A673 (cell line): ENCODE data around the gene TGFA.

Source experiments
- EZH2 ChIP-seq: fragments of 200-600 bp; sonication (generic); IDR thresholded peaks from 2 replicates; pipeline ENCODE4 v1.6.1; 2017; ENCODE audit warnings: borderline replicate concordance, low read depth, mild to moderate bottlenecking, mixed read lengths, antibody characterized with exemption, low read length; ENCODE audit not compliant: poor library complexity, severe bottlenecking
- TF ChIP-seq, protein P1 (sequence below): fragments of 300-800, 200-600 bp; sonication (generic); conservative IDR thresholded peaks from 2 replicates; pipeline ENCODE4 v1.5.1; 2017; ENCODE audit warnings: low read depth, mild to moderate bottlenecking, antibody characterized with exemption, low read length, moderate library complexity, mixed read lengths

DNA sequence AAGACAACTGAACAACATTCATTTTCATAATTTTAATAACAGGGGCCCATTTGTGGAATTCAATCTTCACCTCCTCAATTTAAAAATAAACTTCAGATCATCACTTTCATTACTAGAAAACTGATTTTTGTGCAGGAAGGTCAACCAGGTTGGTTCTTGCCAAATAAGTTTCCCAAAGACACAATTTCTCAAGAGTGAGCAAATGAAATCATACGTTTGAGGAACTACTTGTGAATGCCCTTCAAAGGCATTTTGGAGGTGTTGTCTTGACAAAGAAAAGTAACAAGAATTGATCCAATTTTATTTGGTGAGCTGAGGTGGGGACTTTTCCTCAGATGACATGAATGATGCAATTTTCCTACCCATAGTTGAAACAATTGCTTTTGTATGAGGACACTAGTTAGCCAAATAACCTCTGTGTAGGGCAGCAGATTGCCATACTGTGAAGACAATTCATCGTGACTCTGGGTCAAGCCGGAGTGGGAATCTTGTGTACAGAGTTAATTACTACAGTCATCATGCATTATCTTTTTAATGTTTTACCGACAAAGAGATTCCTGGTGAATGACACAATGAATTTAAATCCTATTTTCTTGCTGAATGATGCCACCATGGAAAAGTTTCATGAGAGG lies 121.8 kb downstream of the TGFA start:
- TF ChIP-seq, protein P1, sequence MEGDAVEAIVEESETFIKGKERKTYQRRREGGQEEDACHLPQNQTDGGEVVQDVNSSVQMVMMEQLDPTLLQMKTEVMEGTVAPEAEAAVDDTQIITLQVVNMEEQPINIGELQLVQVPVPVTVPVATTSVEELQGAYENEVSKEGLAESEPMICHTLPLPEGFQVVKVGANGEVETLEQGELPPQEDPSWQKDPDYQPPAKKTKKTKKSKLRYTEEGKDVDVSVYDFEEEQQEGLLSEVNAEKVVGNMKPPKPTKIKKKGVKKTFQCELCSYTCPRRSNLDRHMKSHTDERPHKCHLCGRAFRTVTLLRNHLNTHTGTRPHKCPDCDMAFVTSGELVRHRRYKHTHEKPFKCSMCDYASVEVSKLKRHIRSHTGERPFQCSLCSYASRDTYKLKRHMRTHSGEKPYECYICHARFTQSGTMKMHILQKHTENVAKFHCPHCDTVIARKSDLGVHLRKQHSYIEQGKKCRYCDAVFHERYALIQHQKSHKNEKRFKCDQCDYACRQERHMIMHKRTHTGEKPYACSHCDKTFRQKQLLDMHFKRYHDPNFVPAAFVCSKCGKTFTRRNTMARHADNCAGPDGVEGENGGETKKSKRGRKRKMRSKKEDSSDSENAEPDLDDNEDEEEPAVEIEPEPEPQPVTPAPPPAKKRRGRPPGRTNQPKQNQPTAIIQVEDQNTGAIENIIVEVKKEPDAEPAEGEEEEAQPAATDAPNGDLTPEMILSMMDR = no peak
- TF ChIP-seq EZH2 = no peak
